HG03378 (cell line): ENCODE results near the gene ADISSP.

Experiments used
- ATAC-seq: cut with Tn5 transposase; IDR thresholded peaks from one replicate; pipeline ENCODE4 v1.9.1; 2021; ENCODE audit warnings: mild to moderate bottlenecking, moderate library complexity; ENCODE audit not compliant: unreplicated experiment

ADISSP gene

DNA sequence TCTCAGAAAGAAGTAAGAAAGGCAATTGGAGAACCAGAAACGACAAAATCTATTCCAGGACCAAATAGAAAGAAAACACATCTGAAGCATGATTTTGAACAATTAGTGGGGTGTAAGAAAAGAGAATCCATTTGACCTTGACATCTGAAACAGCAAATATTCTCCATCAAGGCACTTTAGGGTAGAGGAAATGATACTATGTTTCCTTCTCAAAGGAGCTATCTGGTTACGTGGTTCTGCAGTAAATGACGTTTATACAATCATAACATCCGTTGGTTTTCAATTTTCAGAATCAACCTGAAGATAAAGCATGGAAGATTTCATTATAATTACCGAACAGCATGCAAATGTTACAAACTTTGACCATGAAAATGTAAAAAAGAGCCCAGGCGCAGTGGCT is 46.9 kb downstream of the ADISSP start:
- no peak for ATAC-seq

GRCh38 chr20:3720068-3720467 is 47.5 kb downstream of the ADISSP start:
- ATAC-seq: no peak

DNA sequence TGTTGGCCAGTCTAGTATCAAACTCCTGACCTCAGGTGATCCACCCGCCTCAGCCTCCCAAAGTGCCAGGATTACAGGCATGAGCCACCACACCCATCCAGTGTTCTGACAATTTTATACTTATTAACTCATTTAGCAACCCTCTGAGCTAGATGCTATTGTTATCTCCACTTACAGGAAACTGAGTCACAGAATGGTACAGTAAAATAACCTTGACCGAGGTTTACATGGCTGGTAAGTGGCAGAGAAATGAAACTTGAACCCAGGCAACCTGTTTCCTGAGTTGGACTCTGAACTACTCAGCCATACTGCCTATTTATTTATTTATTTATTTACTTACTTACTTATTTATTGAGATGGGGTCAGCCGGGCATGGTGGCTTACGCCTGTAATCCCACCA is 48.5 kb downstream of the ADISSP start:
- no peak for ATAC-seq

DNA sequence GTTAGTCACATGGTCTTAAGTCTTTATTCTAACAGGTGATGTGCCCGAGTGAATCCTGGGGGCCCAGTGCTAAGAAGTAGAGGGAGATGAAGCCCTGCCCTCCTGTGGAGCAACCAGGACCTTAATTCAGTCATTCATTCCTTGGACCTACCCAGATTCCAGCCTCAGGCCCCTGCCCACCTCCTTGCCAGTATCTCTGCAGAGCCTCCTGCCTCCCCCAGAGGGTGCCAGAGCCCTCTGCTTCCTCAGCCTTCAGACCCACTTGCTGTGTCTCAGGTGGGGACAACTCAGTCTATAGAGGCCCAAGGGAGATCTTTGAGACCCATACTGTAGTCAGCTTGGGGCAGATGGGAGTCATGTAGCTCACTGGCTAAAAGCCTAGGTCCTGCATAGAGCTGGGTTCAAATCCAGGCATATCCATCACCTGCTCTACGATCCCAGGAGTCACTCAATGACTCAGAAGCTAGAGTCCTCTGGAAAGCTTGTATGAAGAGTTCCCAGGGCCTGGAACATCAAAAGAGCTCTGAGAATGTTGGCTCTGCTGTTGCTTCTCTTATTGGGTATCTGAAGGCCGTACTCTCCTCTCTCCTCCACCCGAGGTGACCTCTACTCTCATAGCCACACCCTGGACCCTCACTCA is 51.2 kb downstream of the ADISSP start:
- ATAC-seq: no peak

GRCh38 chr20:3714092-3714491 is 53.5 kb downstream of the ADISSP start:
- ATAC-seq: no peak

DNA sequence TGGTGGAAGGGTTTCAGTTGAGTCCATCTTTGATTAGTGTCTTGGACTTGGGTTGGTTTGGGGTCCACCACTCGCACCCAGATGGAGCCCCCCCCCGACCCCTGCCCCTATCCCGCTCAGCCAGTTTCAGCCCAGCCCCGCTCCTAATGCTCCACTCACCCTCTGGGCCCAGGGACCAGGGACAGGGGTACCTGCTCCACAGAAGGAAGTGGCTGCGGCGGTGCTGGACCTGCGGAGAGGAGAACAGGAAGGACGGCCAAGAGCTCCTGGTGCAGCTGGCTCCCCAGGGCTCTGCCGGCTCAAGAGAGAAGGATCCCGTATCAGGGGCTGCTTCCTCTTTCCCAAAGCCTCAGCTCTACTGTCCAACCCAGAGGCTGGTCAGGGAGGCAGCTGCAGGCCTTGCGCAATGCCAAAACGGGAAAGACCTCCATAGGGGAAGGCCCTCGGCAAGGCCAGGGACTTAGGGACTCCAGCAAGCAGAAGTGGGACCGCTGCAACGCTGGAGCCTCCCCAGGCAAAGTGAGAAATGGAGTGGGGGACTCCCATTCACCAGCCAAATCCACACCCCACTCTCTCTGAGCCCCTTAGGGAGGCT is 55.2 kb downstream of the ADISSP start, which contains the start of gene SIGLEC1:
TSS of gene SIGLEC1 (minus strand) at position 322 of the 595 bp plus-strand sequence. CDS start 5,472 bp downstream, outside the sequence.
- no peak for ATAC-seq

GRCh38 chr20:3711484-3711941 is 56.0 kb downstream of the ADISSP start:
- ATAC-seq: no peak

DNA sequence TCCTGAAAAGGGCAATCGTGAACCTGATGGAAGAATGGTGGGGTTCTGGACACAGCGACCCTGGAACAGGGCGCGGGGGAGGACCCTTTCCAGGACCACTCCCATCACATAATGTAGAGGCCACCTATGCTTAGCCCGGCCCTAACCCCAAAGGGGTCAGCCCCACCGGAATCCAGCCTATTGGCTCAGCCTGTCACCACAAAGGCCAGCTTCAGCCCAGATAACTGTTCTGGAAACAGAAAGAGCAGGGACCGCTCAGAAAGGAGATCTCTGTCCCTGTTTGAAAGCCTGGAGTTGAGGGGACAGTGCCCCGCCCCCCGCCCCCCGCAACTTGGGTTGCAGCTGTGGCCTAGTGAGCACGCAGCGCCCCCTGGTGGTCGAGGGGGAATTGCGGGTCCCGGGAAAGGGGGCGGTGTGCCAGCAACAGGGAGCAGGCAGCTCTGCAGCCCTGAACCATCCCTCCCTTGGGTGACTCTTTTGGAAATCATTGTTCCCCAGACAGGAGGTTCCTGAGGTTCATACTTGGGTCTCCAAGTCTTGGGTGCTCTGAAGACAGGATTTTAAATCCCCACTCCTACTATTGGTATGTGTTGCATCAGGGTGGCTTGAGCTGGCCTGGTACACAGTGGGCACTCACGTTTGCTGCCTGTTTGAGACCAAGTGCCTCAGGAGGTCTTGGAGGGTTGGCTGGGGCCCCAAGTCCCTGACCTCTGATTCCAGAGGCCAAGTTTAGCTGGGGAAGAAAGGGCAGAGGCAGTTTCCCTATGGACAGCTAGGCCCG is 56.7 kb downstream of the ADISSP start:
- ATAC-seq: no peak

GRCh38 chr20:3710011-3710466 is 57.5 kb downstream of the ADISSP start:
- ATAC-seq: no peak

DNA sequence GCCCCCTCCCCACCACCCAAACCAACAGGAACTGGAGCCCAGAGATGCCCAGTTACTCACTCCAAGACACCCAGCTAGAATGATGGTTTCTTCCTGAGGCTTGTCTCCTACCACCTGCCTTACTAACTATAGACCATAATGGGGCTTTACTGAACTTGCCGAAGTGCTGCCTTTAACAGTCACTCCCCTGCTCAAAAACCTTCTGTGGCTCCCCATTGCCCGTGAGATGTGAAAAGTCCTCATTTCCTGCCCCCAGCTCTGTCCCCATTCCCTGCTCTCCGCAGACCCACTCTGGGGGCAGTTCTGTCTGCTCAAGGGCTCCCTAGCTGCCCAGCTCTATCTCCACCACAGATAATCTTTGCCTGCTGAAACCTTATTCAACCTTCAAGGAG is 60.0 kb downstream of the ADISSP start:
- no peak for ATAC-seq

- no peak for ATAC-seq
Measured at GRCh38 chr20:3706774-3707507, 60.6 kb downstream of the ADISSP start.

DNA sequence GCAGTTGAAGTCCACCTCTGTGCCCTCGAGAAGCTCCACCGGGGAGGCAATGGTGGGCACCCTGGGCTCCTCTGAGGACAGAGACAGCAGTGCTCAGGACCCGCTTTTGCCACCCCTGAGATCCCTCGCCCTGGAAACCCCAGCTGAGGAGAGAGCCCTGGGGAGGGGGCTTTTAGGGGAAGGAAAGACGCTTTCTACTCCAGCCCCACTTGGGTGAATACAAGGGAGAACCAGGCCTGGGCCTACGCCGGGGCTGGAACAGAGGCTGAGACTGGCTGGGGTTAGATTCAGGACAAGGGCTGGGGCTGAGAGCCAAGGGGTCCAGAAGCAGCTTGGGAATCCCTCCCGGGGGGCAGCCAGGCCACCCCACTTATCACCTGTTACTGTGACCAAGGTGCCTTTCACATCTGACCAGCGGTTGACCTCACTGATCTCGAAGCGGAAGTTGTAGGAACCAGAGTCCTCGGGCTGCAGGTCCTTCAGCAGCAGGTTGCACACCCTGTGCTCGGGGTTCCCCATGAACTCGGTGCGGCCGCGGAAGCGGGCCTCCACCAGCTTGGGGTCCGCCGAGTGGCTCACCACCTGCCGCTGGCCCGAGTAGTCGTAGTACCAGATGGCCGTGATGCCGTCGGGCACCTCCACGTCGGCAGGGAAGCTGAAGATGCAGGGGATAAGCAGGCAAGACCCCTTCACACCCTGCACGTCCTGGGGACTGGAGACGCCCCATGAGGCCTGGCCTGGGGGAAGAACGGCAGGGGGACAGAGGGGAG is 61.4 kb downstream of the ADISSP start:
- no peak for ATAC-seq

GRCh38 chr20:3705491-3705969 is 62.0 kb downstream of the ADISSP start:
- ATAC-seq: no peak

GRCh38 chr20:3704087-3704486 is 63.5 kb downstream of the ADISSP start:
- ATAC-seq: no peak
